BE2C (cell line): Measurements from ENCODE around the gene INCA1.

Source experiments
- DNase-seq: peaks from one replicate; pipeline ENCODE4 v3.0.0-alpha.2; 2020
- H3K27me3 ChIP-seq: fragments of 250-450 bp; sonication (Bioruptor Pico); 2 replicates; pipeline ENCODE4 v1.5.1; 2020; ENCODE audit warnings: mild to moderate bottlenecking
- H3K36me3 ChIP-seq: fragments of 250-450 bp; sonication (Bioruptor Pico); 2 replicates; pipeline ENCODE4 v1.5.1; 2020; ENCODE audit warnings: mild to moderate bottlenecking
- H3K4me1 ChIP-seq: fragments of 250-450 bp; sonication (Bioruptor Pico); 2 replicates; pipeline ENCODE4 v1.5.1; 2020
- H3K4me3 ChIP-seq: 2 replicates; pipeline ENCODE4 v1.5.1; 2011; ENCODE audit warnings: low read depth, low read length
- H3K9me3 ChIP-seq: fragments of 250-450 bp; sonication (Bioruptor Pico); 2 replicates; pipeline ENCODE4 v1.5.1; 2020
- CTCF ChIP-seq: IDR thresholded peaks from 2 replicates; pipeline ENCODE4 v1.5.1; 2012; ENCODE audit warnings: mild to moderate bottlenecking, low read depth, low read length

INCA1 gene

GRCh38 chr17:4948931-4949320, 48.4 kb downstream of the INCA1 start:
- no peak for TF ChIP-seq CTCF
- no peaks in the 10 kb centered on the region for H3K27me3 ChIP-seq
- H3K4me3 ChIP-seq = peak overlapping the region; percentile 77
- peak; percentile 76 for DNase-seq
- peaks cover 4% of the 10 kb centered on the region for H3K4me1 ChIP-seq
- peaks cover 24% of the 10 kb centered on the region for H3K36me3 ChIP-seq
- no peaks in the 10 kb centered on the region for H3K9me3 ChIP-seq

DNA sequence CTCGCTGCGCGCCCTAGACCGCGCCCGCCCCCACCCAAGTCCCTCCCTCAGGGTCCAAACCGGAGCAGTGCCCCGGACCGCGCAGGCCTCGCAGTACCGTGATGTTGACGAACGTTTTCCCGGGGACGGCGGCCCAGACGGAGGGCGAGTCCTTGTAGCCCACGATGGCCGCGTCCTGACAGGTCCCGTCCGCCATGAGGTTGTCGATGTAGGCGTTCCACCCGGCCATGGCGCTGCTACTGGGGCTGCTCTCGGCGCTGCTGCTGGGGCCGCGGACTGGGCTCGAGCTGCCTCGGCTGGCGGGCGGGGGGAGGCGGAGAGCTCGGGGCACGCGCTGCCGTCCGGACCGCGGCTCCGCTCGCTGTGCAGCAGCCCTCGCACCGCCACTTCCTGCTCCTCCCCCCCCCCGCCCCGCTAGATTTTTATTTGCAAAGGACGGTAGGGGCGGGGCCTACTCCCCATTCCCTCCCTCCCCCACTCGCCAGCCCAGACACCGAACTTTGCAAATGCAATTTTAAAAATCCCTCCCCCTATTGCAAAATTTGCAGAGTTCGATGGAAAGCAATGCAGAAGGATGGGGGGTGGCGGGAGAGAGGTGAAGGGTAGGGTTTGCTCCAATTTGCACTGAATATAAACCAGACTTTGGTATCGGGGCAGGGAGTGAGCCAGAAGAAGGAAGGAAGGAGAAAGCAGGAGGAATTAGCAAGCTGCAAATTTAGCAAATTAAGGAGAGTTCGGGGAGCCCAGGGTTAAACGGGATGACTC, 49.0 kb downstream of the INCA1 start, which contains the start of gene PFN1:
Gene PFN1 (minus strand): TSS at position 365 of the 765 bp plus-strand sequence. CDS start 136 bp downstream, at position 229.
- TF ChIP-seq CTCF = no peak
- Histone ChIP-seq H3K27me3 (no peaks in the 10 kb centered on the region), H3K4me1 (peaks cover 4% of the 10 kb centered on the region), H3K4me3 (peak within 1 kb of the TSS; percentile 77), H3K9me3 (no peaks in the 10 kb centered on the region), H3K36me3 (peaks cover 24% of the 10 kb centered on the region)
- peak; percentile 80 for DNase-seq

GRCh38 chr17:4947411-4948165, 49.7 kb downstream of the INCA1 start:
- TF ChIP-seq CTCF = no peak
- Histone ChIP-seq H3K9me3 (no peaks in the 10 kb centered on the region), H3K4me1 (peaks cover 4% of the 10 kb centered on the region), H3K27me3 (no peaks in the 10 kb centered on the region), H3K36me3 (peaks cover 24% of the 10 kb centered on the region), H3K4me3 (peak overlapping the region; percentile 77)
- DNase-seq = peak; percentile 37

- H3K4me3 ChIP-seq = peak overlapping the region; percentile 77
- DNase-seq = no peak
- no peaks in the 10 kb centered on the region for H3K9me3 ChIP-seq
- peaks cover 4% of the 10 kb centered on the region for H3K4me1 ChIP-seq
- no peak for TF ChIP-seq CTCF
- peaks cover 24% of the 10 kb centered on the region for H3K36me3 ChIP-seq
- H3K27me3 ChIP-seq = no peaks in the 10 kb centered on the region
Observed at GRCh38 chr17:4947010-4947410, 50.3 kb downstream of the INCA1 start.

DNA sequence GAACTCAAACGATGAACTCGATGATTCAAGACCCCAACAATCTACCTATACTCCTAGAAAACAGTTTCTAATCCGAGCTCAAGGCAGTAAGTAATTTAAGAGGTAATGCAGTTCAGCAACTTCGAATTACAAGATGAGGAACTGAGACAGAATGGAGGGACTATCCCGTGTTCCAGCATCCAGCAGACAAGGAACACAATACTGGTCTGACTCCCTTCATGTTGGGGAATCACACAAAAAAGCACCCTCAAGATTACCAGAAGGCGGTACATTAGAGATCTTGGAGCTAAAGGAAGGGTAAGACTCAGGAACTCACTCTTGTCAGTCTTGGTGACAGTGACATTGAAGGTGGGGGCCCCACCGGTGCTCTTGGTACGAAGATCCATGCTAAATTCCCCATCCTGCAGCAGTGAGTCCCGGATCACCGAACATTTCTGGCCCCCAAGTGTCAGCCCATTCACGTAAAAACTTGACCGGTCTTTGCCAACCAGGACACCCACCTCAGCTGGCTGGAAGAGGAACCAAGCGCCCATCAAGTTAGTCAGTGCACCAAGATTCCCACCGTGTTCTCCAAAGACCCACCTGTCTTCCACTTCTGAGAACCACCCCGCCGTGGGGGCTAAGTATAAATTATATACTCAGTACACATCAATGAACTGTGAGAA, 50.9 kb downstream of the INCA1 start:
- TF ChIP-seq CTCF = no peak
- Histone ChIP-seq H3K27me3 (no peaks in the 10 kb centered on the region), H3K36me3 (peaks cover 24% of the 10 kb centered on the region), H3K4me3 (peak overlapping the region; percentile 77), H3K4me1 (peaks cover 4% of the 10 kb centered on the region), H3K9me3 (no peaks in the 10 kb centered on the region)
- DNase-seq = no peak
